T-helper 2 cell treated with Interferon-gamma antibody and Interleukin-4, amounts not matched to agents 5 μg/mL and 100 μg/mL, for 36 hours (primary cell): ENCODE measurements around the gene IFT22.
"Not testable (repeated sequence)": the region's sequence is repeated elsewhere in the genome, so short reads cannot be mapped to it uniquely, and the experiment has no call there.

Source experiments
- DNase-seq: peaks from one replicate; pipeline ENCODE4 v3.0.0; 2021; ENCODE audit warnings: low spot score
- H3K27ac Mint-ChIP-seq: one replicate; pipeline ENCODE4 v1.8.0; 2021; ENCODE audit warnings: mild to moderate bottlenecking, mixed read lengths
- H3K27me3 Mint-ChIP-seq: one replicate; pipeline ENCODE4 v1.8.0; 2021; ENCODE audit warnings: low read depth, mixed read lengths
- H3K36me3 Mint-ChIP-seq: one replicate; pipeline ENCODE4 v1.8.0; 2021; ENCODE audit warnings: low read depth, mixed read lengths
- H3K4me1 Mint-ChIP-seq: one replicate; pipeline ENCODE4 v1.8.0; 2021; ENCODE audit warnings: low read depth, mixed read lengths
- H3K4me3 Mint-ChIP-seq: one replicate; pipeline ENCODE4 v1.8.0; 2022; ENCODE audit warnings: mild to moderate bottlenecking, moderate library complexity, mixed read lengths
- H3K9me3 Mint-ChIP-seq: one replicate; pipeline ENCODE4 v1.8.0; 2021; ENCODE audit warnings: mixed read lengths

IFT22 gene

DNA sequence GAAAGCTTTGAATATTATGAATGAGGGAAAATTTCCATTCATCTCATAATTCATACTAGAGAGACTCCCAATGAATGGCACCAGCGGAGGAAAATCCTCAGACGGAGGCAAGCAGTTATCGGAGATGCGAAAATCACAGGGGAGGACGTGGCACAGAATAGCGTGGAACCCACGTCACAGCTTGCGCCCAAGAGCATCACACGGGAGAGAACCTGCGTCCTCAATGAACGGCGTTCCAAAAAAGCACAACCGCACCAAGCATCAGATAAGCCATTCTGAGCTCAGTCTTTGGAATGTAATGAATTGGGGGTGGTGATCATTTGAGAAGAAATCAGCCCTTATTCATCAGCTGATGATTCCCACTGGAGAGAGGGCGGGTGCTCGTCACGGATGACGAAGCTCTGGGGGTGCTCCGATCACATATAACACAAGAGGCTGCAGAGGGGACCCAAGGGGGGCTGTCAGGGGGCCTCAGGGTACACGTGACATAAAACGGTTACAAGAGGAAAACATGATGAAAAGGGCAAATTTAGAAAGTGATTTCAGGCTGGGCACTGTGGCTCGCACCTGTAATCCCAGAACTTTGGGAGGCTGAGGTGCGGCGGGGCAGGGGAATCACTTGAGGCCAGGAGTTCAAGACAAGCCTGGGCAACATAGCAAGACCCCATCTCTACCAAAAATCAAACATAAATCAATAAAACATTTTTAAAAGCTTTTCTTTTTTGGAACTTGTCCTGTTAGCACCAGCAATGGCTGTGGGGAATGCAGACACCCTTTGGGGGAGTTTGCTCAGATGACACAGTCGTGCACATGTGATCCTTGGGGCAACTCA, 42.9 kb downstream of the IFT22 start:
- no peak for DNase-seq
- H3K4me1 Mint-ChIP-seq: no peaks in the 10 kb centered on the region
- no peaks in the 10 kb centered on the region for H3K9me3 Mint-ChIP-seq
- no peaks in the 10 kb centered on the region for H3K27me3 Mint-ChIP-seq
- H3K36me3 Mint-ChIP-seq: no peaks in the 10 kb centered on the region
- H3K27ac Mint-ChIP-seq: no peak overlapping the region
- H3K4me3 Mint-ChIP-seq: no peak overlapping the region

DNA sequence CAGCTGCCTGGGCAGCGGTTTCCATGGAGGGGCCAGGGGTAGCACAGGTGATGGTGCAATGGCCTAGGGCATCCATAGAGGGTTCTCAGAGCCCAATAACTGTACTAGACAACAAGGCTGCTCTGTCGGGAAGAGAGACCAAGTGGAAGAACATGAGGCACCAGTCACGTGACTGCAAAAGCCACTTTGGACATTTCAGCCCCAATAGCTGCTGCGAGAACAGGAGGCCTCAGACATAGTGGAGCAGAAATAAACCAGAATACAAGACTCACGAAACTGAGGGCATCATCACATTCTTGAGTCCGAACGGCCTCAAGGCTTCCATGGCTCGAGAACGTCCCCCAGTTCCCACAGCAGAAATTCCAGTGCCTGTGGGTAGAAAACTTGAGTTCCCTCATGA, 44.5 kb downstream of the IFT22 start:
- Mint-ChIP-seq H3K4me3 (no peak overlapping the region), H3K9me3 (no peaks in the 10 kb centered on the region), H3K36me3 (no peaks in the 10 kb centered on the region), H3K27me3 (no peaks in the 10 kb centered on the region), H3K4me1 (no peaks in the 10 kb centered on the region), H3K27ac (no peak overlapping the region)
- no peak for DNase-seq

DNA sequence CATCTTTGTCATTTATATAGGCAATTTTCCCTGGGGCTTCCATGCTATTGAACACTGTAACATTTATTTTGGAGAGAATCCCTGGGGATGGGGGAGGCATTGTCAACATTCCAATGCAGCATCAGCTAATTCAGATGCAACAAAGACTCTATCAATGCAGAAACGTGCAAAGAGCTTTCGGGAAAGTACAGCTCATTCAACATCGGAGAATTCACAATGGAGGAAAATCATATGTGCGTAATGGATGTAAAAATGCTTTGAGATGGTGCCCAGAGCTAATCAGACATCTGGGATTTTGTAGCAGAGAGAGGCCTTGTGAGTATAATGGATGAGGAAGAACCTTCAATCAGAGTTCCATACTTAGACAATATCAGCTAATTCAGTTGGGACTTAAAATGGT, 48.4 kb downstream of the IFT22 start:
- Mint-ChIP-seq H3K9me3 (no peaks in the 10 kb centered on the region), H3K27me3 (no peaks in the 10 kb centered on the region), H3K27ac (no peak overlapping the region), H3K4me1 (no peaks in the 10 kb centered on the region), H3K4me3 (no peak overlapping the region), H3K36me3 (no peaks in the 10 kb centered on the region)
- DNase-seq: no peak

DNA sequence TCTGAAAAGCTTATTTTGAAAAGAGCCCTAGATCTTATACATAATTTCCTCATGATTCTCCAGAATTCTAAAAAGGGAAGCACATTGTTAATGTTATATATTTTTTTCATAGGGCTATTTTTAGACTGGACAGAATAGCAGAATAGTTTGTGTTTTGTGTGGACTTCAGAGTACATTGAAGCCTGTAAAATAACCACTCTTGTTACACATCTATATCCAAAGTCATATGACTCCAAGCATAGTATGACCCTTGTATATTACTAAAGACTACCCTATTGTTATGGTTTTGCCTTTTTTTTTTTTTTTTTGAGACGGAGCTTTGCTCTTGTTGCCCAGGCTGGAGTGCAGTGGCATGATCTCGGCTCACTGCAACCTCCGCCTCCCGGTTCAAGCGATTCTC, 50.6 kb downstream of the IFT22 start:
- H3K9me3 Mint-ChIP-seq: no peaks in the 10 kb centered on the region
- H3K36me3 Mint-ChIP-seq: no peaks in the 10 kb centered on the region
- no peaks in the 10 kb centered on the region for H3K4me1 Mint-ChIP-seq
- H3K4me3 Mint-ChIP-seq: no peak overlapping the region
- no peak for DNase-seq
- H3K27ac Mint-ChIP-seq: no peak overlapping the region
- no peaks in the 10 kb centered on the region for H3K27me3 Mint-ChIP-seq

DNA sequence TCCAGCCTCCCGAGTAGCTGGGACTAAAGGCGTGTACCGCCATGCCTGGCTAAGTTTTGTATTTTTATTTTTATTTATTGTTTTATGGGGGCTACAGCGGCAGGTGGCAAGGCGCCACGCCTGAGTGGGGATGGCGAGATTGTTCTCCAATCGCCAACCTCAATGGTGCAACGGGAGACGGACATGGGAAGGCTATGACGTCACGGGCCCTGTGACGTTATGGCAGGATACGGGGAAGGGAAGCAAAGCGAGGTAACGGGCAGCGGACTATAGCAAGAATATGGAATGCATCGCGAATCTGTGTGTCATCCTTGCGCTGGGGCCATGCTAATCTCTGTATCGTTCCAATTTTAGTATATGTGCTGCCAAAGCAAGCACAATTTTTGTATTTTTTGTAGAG, 51.9 kb downstream of the IFT22 start:
- no peaks in the 10 kb centered on the region for H3K27me3 Mint-ChIP-seq
- no peak overlapping the region for H3K27ac Mint-ChIP-seq
- DNase-seq: no peak
- no peaks in the 10 kb centered on the region for H3K36me3 Mint-ChIP-seq
- H3K4me3 Mint-ChIP-seq: no peak overlapping the region
- H3K9me3 Mint-ChIP-seq: no peaks in the 10 kb centered on the region
- no peaks in the 10 kb centered on the region for H3K4me1 Mint-ChIP-seq

DNA sequence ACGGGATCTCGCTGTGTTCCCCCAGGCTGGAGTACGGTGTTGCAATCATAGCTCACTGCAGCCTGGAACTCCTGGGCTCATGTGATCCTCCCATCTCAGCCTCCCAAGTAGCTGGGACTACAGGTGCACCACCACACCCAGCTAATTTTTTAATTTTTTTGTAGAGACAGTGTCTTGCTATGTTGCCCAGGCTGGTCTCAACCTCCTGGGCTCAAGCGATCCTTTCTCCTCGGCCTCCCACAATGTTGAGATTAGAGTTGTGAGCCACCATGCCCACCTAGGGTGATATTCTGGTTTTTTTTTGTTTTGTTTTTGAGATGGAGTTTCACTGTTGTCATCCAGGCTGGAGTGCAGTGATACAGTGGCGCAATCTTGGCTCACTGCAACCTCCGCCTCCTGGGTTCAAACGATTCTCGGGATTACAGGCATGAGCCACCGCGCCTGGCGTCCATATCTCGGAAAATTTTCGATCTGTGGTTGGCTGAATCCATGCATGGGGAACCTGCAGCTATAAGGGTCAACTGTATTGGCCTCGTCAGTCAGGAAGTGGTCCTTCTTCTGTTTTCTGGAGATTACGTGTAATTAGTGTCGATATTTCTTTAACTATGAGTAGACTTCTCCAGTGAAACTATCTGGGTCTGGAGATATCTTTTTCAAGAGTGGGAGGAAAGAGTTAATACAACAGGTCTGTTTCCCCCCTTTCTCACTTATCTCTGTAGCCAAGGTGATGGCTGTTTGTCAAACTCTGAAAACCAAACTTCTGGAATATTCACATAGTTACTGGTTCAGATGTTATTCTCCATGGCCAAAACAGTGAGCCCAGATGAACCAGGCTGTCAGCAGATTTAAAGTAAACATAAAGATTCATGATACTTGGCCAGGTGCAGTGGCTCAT, 55.7 kb downstream of the IFT22 start:
- Mint-ChIP-seq H3K9me3 (no peaks in the 10 kb centered on the region), H3K4me1 (no peaks in the 10 kb centered on the region), H3K27me3 (no peaks in the 10 kb centered on the region), H3K27ac (no peak overlapping the region), H3K4me3 (no peak overlapping the region), H3K36me3 (no peaks in the 10 kb centered on the region)
- DNase-seq: no peak

DNA sequence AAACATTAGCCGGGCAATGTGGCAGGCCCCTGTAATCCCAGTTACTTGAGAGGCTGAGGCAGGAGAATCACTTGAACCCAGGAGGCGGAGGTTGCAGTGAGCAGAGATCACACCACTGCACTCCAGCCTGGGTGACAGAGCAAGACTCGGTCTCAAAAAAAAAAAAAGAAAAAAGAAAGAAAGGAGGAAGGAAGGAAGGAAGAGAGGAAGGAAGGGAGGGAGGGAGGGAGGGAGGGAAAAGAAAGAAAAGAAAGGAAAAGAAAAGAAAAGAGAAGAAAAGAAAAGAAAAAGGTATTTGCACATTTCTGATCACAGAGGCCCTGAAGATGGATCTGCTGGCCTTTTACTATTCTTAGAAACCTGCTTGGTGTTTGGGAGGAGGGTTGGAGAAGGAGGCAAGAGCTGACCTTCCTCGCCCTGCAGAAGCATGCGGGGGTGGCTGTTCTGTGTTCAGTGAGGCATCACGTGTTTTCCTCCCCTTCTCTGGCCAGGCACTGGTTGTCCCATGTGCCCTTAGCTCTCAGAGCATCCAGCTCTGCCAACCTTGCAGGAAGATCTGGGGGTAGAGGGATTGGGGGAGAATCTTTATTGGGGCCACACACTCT, 57.4 kb downstream of the IFT22 start:
- not testable (repeated sequence) for H3K27ac Mint-ChIP-seq, H3K4me1 Mint-ChIP-seq, H3K4me3 Mint-ChIP-seq, DNase-seq, H3K9me3 Mint-ChIP-seq, H3K27me3 Mint-ChIP-seq, H3K36me3 Mint-ChIP-seq
